ENCODE data around the gene PDHX.

DNA sequence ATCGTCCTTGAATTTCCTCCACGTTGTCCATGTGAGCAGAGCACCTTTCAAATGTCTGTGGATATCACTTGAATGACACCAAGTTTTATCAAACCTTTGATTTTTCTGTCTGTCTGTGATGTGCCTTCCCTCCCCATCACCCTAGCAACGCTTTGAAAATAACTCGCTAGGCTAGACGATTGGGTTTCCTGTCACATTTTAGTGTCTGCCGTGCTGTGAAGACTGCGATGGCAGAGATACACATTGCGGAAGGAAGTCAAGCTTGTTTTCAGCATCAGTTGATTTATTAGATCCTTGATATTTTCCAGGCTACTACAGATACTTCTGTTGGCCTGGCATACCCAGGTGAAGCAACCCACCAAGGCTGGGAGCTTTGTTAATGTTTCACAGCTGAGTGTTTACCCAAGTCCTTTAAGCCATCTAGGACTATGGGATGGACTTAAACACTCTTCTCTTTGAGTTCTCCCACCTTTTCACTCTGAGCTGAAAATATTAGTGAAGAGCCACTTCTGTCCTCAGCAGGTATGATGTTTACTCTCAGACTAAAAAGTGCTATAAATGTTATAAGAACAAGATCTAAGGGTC is 128.9 kb downstream of the PDHX start:
- TF ChIP-seq, protein P1, sequence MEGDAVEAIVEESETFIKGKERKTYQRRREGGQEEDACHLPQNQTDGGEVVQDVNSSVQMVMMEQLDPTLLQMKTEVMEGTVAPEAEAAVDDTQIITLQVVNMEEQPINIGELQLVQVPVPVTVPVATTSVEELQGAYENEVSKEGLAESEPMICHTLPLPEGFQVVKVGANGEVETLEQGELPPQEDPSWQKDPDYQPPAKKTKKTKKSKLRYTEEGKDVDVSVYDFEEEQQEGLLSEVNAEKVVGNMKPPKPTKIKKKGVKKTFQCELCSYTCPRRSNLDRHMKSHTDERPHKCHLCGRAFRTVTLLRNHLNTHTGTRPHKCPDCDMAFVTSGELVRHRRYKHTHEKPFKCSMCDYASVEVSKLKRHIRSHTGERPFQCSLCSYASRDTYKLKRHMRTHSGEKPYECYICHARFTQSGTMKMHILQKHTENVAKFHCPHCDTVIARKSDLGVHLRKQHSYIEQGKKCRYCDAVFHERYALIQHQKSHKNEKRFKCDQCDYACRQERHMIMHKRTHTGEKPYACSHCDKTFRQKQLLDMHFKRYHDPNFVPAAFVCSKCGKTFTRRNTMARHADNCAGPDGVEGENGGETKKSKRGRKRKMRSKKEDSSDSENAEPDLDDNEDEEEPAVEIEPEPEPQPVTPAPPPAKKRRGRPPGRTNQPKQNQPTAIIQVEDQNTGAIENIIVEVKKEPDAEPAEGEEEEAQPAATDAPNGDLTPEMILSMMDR (IDR thresholded peaks at IDR 0.05) = no peak
- no peak for TF ChIP-seq SIN3A (IDR thresholded peaks at IDR 0.05; ENCODE audit: borderline replicate concordance, insufficient read depth, low read depth, low read length)
- TF ChIP-seq, protein P2, sequence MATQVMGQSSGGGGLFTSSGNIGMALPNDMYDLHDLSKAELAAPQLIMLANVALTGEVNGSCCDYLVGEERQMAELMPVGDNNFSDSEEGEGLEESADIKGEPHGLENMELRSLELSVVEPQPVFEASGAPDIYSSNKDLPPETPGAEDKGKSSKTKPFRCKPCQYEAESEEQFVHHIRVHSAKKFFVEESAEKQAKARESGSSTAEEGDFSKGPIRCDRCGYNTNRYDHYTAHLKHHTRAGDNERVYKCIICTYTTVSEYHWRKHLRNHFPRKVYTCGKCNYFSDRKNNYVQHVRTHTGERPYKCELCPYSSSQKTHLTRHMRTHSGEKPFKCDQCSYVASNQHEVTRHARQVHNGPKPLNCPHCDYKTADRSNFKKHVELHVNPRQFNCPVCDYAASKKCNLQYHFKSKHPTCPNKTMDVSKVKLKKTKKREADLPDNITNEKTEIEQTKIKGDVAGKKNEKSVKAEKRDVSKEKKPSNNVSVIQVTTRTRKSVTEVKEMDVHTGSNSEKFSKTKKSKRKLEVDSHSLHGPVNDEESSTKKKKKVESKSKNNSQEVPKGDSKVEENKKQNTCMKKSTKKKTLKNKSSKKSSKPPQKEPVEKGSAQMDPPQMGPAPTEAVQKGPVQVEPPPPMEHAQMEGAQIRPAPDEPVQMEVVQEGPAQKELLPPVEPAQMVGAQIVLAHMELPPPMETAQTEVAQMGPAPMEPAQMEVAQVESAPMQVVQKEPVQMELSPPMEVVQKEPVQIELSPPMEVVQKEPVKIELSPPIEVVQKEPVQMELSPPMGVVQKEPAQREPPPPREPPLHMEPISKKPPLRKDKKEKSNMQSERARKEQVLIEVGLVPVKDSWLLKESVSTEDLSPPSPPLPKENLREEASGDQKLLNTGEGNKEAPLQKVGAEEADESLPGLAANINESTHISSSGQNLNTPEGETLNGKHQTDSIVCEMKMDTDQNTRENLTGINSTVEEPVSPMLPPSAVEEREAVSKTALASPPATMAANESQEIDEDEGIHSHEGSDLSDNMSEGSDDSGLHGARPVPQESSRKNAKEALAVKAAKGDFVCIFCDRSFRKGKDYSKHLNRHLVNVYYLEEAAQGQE (IDR thresholded peaks at IDR 0.05; ENCODE audit: insufficient read depth in 1 of 2, low read depth in 2 of 2, low read length in 1 of 2) = no peak

Data from Panc1 (cell line).